CD4-positive, alpha-beta T cell treated with Interleukin-4 for 4 hours (primary cell): Measurements from ENCODE around the gene CELA1.

Experiments used
- DNase-seq: peaks from one replicate; pipeline ENCODE4 v3.0.0-alpha.2; 2020

CELA1 gene

GRCh38 chr12:51374361-51374760 is 27.9 kb upstream of the CELA1 start:
- no peak for DNase-seq

- DNase-seq: no peak
Measured at GRCh38 chr12:51373187-51373586, 26.7 kb upstream of the CELA1 start.

- no peak for DNase-seq
Measured at GRCh38 chr12:51372021-51372420, 25.5 kb upstream of the CELA1 start.

- DNase-seq: no peak
Measured at GRCh38 chr12:51371295-51371953, 24.9 kb upstream of the CELA1 start.

GRCh38 chr12:51370667-51371066 is 24.2 kb upstream of the CELA1 start:
- DNase-seq: no peak

- DNase-seq: no peak
Measured at GRCh38 chr12:51369581-51369980, 23.1 kb upstream of the CELA1 start.

- DNase-seq: peak; percentile 89
Measured at GRCh38 chr12:51368640-51369517, 22.4 kb upstream of the CELA1 start.

- no peak for DNase-seq
Measured at GRCh38 chr12:51365276-51365675, 18.8 kb upstream of the CELA1 start.

GRCh38 chr12:51364001-51364400 is 17.5 kb upstream of the CELA1 start:
- DNase-seq: no peak

- no peak for DNase-seq
Measured at GRCh38 chr12:51362747-51363342, 16.4 kb upstream of the CELA1 start.

GRCh38 chr12:51362307-51362706 is 15.8 kb upstream of the CELA1 start:
- no peak for DNase-seq

- no peak for DNase-seq
Measured at GRCh38 chr12:51361161-51362016, 14.9 kb upstream of the CELA1 start.

GRCh38 chr12:51360315-51360714 is 13.8 kb upstream of the CELA1 start:
- no peak for DNase-seq

- no peak for DNase-seq
Measured at GRCh38 chr12:51359851-51360250, 13.4 kb upstream of the CELA1 start.

- no peak for DNase-seq
Measured at GRCh38 chr12:51358496-51358895, 12.0 kb upstream of the CELA1 start.

GRCh38 chr12:51357374-51358047 is 11.0 kb upstream of the CELA1 start:
- no peak for DNase-seq

- DNase-seq: peak; percentile 53
Measured at GRCh38 chr12:51351913-51352532, 5.5 kb upstream of the CELA1 start.

- no peak for DNase-seq
Measured at GRCh38 chr12:51349026-51349425, 2.5 kb upstream of the CELA1 start.

GRCh38 chr12:51348116-51348515 is 1.6 kb upstream of the CELA1 start:
- DNase-seq: no peak

- no peak for DNase-seq
Measured at GRCh38 chr12:51345681-51346080, 798 bp downstream of the CELA1 start.

GRCh38 chr12:51343201-51343600 is 3.3 kb downstream of the CELA1 start:
- DNase-seq: no peak

GRCh38 chr12:51342416-51342815 is 4.1 kb downstream of the CELA1 start:
- no peak for DNase-seq
